ENCODE results near the gene NMNAT1.

Gene NMNAT1

GRCh38 chr1:9903801-9904527, 39.3 kb upstream of the NMNAT1 start:
- no CpG with 5 or more reads among the region's 9 CpGs for WGBS (ENCODE audit: extremely low coverage, insufficient coverage, low lambda C conversion rate)
- H2BK5ac ChIP-seq (ENCODE audit: low read length) = no peak overlapping the region
- H3K36me3 ChIP-seq (ENCODE audit: control insufficient read depth, insufficient read depth, low read length) = no peaks in the 10 kb centered on the region
- H2AK5ac ChIP-seq (ENCODE audit: low read length) = no peak overlapping the region
- no peak overlapping the region for H2BK120ac ChIP-seq (ENCODE audit: low read depth, low read length)
- H3K27ac ChIP-seq (ENCODE audit: low read depth, low read length) = no peak overlapping the region
- peaks cover 2% of the 10 kb centered on the region for H3K79me2 ChIP-seq (ENCODE audit: control insufficient read depth, insufficient read depth, low read length)
- H3K4me3 ChIP-seq (ENCODE audit: low read length) = no peak overlapping the region
- H4K8ac ChIP-seq (ENCODE audit: low read depth, low read length) = no peak overlapping the region
- no peaks in the 10 kb centered on the region for H3K4me1 ChIP-seq (ENCODE audit: control insufficient read depth, low read depth, low read length)
- H3K4ac ChIP-seq (ENCODE audit: low read depth, low read length) = no peak overlapping the region
- no peak overlapping the region for H3K23ac ChIP-seq (ENCODE audit: low read length)
- no peaks in the 10 kb centered on the region for H3K27me3 ChIP-seq (ENCODE audit: insufficient read depth, low read length, poor library complexity)
- peaks cover 3% of the 10 kb centered on the region for H3K79me1 ChIP-seq (ENCODE audit: low read length)
- H2BK15ac ChIP-seq (replicated peaks; ENCODE audit: low read depth) = no peak overlapping the region
- H4K5ac ChIP-seq (ENCODE audit: low read length) = no peak overlapping the region
- H3K9ac ChIP-seq (ENCODE audit: low read length) = no peak overlapping the region
- H3K4me2 ChIP-seq (ENCODE audit: low read length) = no peak overlapping the region
- no peak overlapping the region for H3K18ac ChIP-seq (ENCODE audit: low read length)
- no peak overlapping the region for H3K56ac ChIP-seq (ENCODE audit: low read length)
- DNase-seq = no peak

- Histone ChIP-seq H3K9ac (ENCODE audit: low read length) (no peak overlapping the region), H3K23ac (ENCODE audit: low read length) (no peak overlapping the region), H3K27me3 (ENCODE audit: insufficient read depth, low read length, poor library complexity) (no peaks in the 10 kb centered on the region), H2AK5ac (ENCODE audit: low read length) (no peak overlapping the region), H3K4me3 (ENCODE audit: low read length) (no peak overlapping the region), H3K36me3 (ENCODE audit: control insufficient read depth, insufficient read depth, low read length) (no peaks in the 10 kb centered on the region), H4K8ac (ENCODE audit: low read depth, low read length) (no peak overlapping the region), H3K79me1 (ENCODE audit: low read length) (peaks cover 7% of the 10 kb centered on the region), H3K27ac (ENCODE audit: low read depth, low read length) (no peak overlapping the region), H2BK120ac (ENCODE audit: low read depth, low read length) (no peak overlapping the region), H3K56ac (ENCODE audit: low read length) (no peak overlapping the region), H2BK5ac (ENCODE audit: low read length) (no peak overlapping the region), H4K5ac (ENCODE audit: low read length) (no peak overlapping the region), H3K4ac (ENCODE audit: low read depth, low read length) (no peak overlapping the region), H3K4me2 (ENCODE audit: low read length) (no peak overlapping the region), H3K79me2 (ENCODE audit: control insufficient read depth, insufficient read depth, low read length) (peaks cover 4% of the 10 kb centered on the region), H3K18ac (ENCODE audit: low read length) (no peak overlapping the region), H2BK15ac (replicated peaks; ENCODE audit: low read depth) (no peak overlapping the region), H3K4me1 (ENCODE audit: control insufficient read depth, low read depth, low read length) (no peaks in the 10 kb centered on the region)
- DNase-seq = no peak
- no CpG with 5 or more reads among the region's 3 CpGs for WGBS (ENCODE audit: extremely low coverage, insufficient coverage, low lambda C conversion rate)
These were observed 38.7 kb upstream of the NMNAT1 start for GRCh38 chr1:9904596-9904995.

DNA sequence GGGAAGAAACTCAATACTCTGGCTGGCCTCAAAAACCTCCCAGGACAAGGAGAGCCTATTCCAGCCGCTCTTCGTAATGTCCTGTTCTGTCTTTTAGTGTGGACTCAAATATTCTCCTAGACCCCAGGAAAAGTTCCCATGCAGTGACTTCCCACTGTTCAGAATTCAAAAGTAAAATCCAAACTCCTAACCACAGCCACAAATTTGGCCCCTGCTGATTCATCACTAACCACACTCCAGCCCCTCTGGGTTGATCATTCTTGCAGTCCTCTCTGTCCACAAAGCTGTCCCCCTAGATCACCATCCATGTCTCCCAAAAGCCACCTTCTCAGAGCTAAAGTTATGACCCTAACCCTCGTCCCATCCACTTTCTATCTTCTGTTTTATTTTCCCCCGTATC, 38.3 kb upstream of the NMNAT1 start:
- Histone ChIP-seq H3K4ac (ENCODE audit: low read depth, low read length) (no peak overlapping the region), H3K4me3 (ENCODE audit: low read length) (no peak overlapping the region), H3K9ac (ENCODE audit: low read length) (no peak overlapping the region), H2AK5ac (ENCODE audit: low read length) (no peak overlapping the region), H3K4me2 (ENCODE audit: low read length) (no peak overlapping the region), H3K4me1 (ENCODE audit: control insufficient read depth, low read depth, low read length) (no peaks in the 10 kb centered on the region), H4K8ac (ENCODE audit: low read depth, low read length) (no peak overlapping the region), H2BK120ac (ENCODE audit: low read depth, low read length) (no peak overlapping the region), H3K79me1 (ENCODE audit: low read length) (peaks cover 8% of the 10 kb centered on the region), H3K23ac (ENCODE audit: low read length) (no peak overlapping the region), H3K56ac (ENCODE audit: low read length) (no peak overlapping the region), H3K18ac (ENCODE audit: low read length) (no peak overlapping the region), H3K36me3 (ENCODE audit: control insufficient read depth, insufficient read depth, low read length) (no peaks in the 10 kb centered on the region), H2BK15ac (replicated peaks; ENCODE audit: low read depth) (no peak overlapping the region), H3K27ac (ENCODE audit: low read depth, low read length) (no peak overlapping the region), H3K27me3 (ENCODE audit: insufficient read depth, low read length, poor library complexity) (no peaks in the 10 kb centered on the region), H3K79me2 (ENCODE audit: control insufficient read depth, insufficient read depth, low read length) (peaks cover 4% of the 10 kb centered on the region), H4K5ac (ENCODE audit: low read length) (no peak overlapping the region), H2BK5ac (ENCODE audit: low read length) (no peak overlapping the region)
- DNase-seq = no peak
- 100% methylated on average over 2 of the region's 4 CpGs for WGBS (ENCODE audit: extremely low coverage, insufficient coverage, low lambda C conversion rate)

GRCh38 chr1:9906466-9906865, 36.8 kb upstream of the NMNAT1 start:
- H2BK120ac ChIP-seq (ENCODE audit: low read depth, low read length) = no peak overlapping the region
- no peak overlapping the region for H3K18ac ChIP-seq (ENCODE audit: low read length)
- H3K27ac ChIP-seq (ENCODE audit: low read depth, low read length) = no peak overlapping the region
- H3K56ac ChIP-seq (ENCODE audit: low read length) = no peak overlapping the region
- H4K8ac ChIP-seq (ENCODE audit: low read depth, low read length) = no peak overlapping the region
- WGBS (ENCODE audit: extremely low coverage, insufficient coverage, low lambda C conversion rate) = no CpG with 5 or more reads among the region's 2 CpGs
- no peaks in the 10 kb centered on the region for H3K27me3 ChIP-seq (ENCODE audit: insufficient read depth, low read length, poor library complexity)
- no peak overlapping the region for H2BK5ac ChIP-seq (ENCODE audit: low read length)
- no peaks in the 10 kb centered on the region for H3K36me3 ChIP-seq (ENCODE audit: control insufficient read depth, insufficient read depth, low read length)
- H2BK15ac ChIP-seq (replicated peaks; ENCODE audit: low read depth) = no peak overlapping the region
- no peak for DNase-seq
- no peak overlapping the region for H3K4me2 ChIP-seq (ENCODE audit: low read length)
- H4K5ac ChIP-seq (ENCODE audit: low read length) = no peak overlapping the region
- no peak overlapping the region for H3K23ac ChIP-seq (ENCODE audit: low read length)
- no peak overlapping the region for H2AK5ac ChIP-seq (ENCODE audit: low read length)
- H3K9ac ChIP-seq (ENCODE audit: low read length) = no peak overlapping the region
- peaks cover 4% of the 10 kb centered on the region for H3K79me2 ChIP-seq (ENCODE audit: control insufficient read depth, insufficient read depth, low read length)
- peaks cover 8% of the 10 kb centered on the region for H3K79me1 ChIP-seq (ENCODE audit: low read length)
- no peak overlapping the region for H3K4ac ChIP-seq (ENCODE audit: low read depth, low read length)
- H3K4me1 ChIP-seq (ENCODE audit: control insufficient read depth, low read depth, low read length) = no peaks in the 10 kb centered on the region
- H3K4me3 ChIP-seq (ENCODE audit: low read length) = no peak overlapping the region

DNA sequence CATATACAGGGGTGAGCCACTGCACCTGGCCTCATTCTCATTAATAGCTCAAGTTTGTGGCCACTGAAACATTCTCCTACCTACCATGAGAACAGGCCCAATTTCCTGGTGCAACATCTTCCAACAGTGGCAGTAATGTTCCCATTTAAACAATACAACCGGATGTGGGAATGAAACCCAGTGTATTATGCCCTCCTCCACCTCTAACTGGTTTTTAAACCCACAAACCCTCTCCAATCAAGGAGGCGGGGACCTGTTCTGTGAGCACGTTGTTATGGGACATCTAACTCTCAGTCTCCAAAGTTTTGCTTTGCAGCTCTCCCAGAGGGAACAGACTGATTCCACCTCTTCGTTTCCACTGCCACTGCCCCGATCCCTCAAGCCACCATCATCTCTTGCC, 35.8 kb upstream of the NMNAT1 start:
- Histone ChIP-seq H3K9ac (ENCODE audit: low read length) (no peak overlapping the region), H2BK5ac (ENCODE audit: low read length) (no peak overlapping the region), H3K18ac (ENCODE audit: low read length) (no peak overlapping the region), H2AK5ac (ENCODE audit: low read length) (no peak overlapping the region), H3K4me1 (ENCODE audit: control insufficient read depth, low read depth, low read length) (no peaks in the 10 kb centered on the region), H3K27me3 (ENCODE audit: insufficient read depth, low read length, poor library complexity) (no peaks in the 10 kb centered on the region), H4K8ac (ENCODE audit: low read depth, low read length) (no peak overlapping the region), H3K36me3 (ENCODE audit: control insufficient read depth, insufficient read depth, low read length) (no peaks in the 10 kb centered on the region), H3K79me1 (ENCODE audit: low read length) (peaks cover 8% of the 10 kb centered on the region), H3K56ac (ENCODE audit: low read length) (no peak overlapping the region), H2BK15ac (replicated peaks; ENCODE audit: low read depth) (no peak overlapping the region), H3K4me3 (ENCODE audit: low read length) (no peak overlapping the region), H4K5ac (ENCODE audit: low read length) (no peak overlapping the region), H3K27ac (ENCODE audit: low read depth, low read length) (no peak overlapping the region), H3K23ac (ENCODE audit: low read length) (no peak overlapping the region), H3K79me2 (ENCODE audit: control insufficient read depth, insufficient read depth, low read length) (peaks cover 4% of the 10 kb centered on the region), H3K4ac (ENCODE audit: low read depth, low read length) (no peak overlapping the region), H2BK120ac (ENCODE audit: low read depth, low read length) (no peak overlapping the region), H3K4me2 (ENCODE audit: low read length) (no peak overlapping the region)
- no peak for DNase-seq
- no CpG with 5 or more reads among the region's 5 CpGs for WGBS (ENCODE audit: extremely low coverage, insufficient coverage, low lambda C conversion rate)

DNA sequence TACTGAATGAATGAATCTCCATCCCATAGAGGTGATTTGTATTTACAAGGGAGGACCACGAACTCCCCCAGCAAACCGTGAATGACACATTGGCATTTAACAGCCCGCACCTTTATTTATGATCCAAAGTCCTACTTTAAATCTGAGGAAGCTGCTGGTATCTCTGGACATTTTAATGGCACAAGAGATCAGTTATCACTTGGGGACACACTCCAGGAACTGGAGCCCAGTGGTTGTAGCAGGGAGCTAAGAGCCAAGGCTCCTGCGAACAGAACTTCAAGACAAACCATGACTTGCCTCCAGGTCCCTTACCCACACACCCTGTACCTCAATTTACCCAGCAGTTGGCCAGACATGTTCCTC, 34.4 kb upstream of the NMNAT1 start:
- H3K9ac ChIP-seq (ENCODE audit: low read length) = peak overlapping the region; percentile 80
- no peak overlapping the region for H3K4me3 ChIP-seq (ENCODE audit: low read length)
- H3K4ac ChIP-seq (ENCODE audit: low read depth, low read length) = no peak overlapping the region
- H2BK5ac ChIP-seq (ENCODE audit: low read length) = no peak overlapping the region
- H3K4me1 ChIP-seq (ENCODE audit: control insufficient read depth, low read depth, low read length) = no peaks in the 10 kb centered on the region
- no peak overlapping the region for H3K27ac ChIP-seq (ENCODE audit: low read depth, low read length)
- H3K27me3 ChIP-seq (ENCODE audit: insufficient read depth, low read length, poor library complexity) = no peaks in the 10 kb centered on the region
- H3K36me3 ChIP-seq (ENCODE audit: control insufficient read depth, insufficient read depth, low read length) = no peaks in the 10 kb centered on the region
- peak overlapping the region; percentile 82 for H3K4me2 ChIP-seq (ENCODE audit: low read length)
- peaks cover 8% of the 10 kb centered on the region for H3K79me1 ChIP-seq (ENCODE audit: low read length)
- H3K56ac ChIP-seq (ENCODE audit: low read length) = peak overlapping the region; percentile 90
- peaks cover 4% of the 10 kb centered on the region for H3K79me2 ChIP-seq (ENCODE audit: control insufficient read depth, insufficient read depth, low read length)
- no peak overlapping the region for H4K8ac ChIP-seq (ENCODE audit: low read depth, low read length)
- DNase-seq = no peak
- no CpG with 5 or more reads among the region's 4 CpGs for WGBS (ENCODE audit: extremely low coverage, insufficient coverage, low lambda C conversion rate)
- no peak overlapping the region for H2AK5ac ChIP-seq (ENCODE audit: low read length)
- H2BK15ac ChIP-seq (replicated peaks; ENCODE audit: low read depth) = no peak overlapping the region
- no peak overlapping the region for H4K5ac ChIP-seq (ENCODE audit: low read length)
- no peak overlapping the region for H2BK120ac ChIP-seq (ENCODE audit: low read depth, low read length)
- no peak overlapping the region for H3K23ac ChIP-seq (ENCODE audit: low read length)
- H3K18ac ChIP-seq (ENCODE audit: low read length) = no peak overlapping the region

Measured in mesendoderm (in vitro differentiated cells).